ENCODE data around the gene ITPR3. TPM values are rescaled to one million over a fixed set of nuclear protein-coding genes. Genes with fewer than 3 reads are reported as not detected.

The ITPR3 gene
- total RNA-seq, 1 donor from 2014 or later, result 26.9 TPM

DNA sequence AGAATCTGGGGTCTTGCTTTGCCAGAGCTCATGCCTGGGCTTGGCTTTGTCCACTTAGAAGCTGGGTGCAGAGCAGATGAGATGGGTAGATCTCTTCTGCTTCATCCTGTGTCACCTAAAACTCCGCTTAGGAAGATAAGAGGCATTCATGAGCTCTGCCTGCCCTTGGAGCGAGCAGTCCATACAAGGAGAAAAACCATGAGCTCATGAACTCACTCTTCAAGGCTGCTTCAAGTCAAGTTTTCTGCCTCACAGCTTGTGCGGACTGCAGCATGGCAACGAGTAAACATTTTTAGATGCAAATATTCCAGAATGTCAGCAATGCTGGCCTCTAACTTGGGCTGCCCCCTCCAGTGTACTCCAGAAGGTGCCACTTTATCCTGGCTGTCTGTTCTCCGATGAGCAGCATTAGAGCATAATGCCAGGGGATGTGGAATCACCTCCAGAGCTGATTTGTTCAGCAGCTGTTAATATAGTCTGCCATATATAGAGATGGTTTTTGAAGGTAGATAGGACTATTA is 101.0 kb downstream of the ITPR3 start:
- DNase-seq, result no peak

DNA sequence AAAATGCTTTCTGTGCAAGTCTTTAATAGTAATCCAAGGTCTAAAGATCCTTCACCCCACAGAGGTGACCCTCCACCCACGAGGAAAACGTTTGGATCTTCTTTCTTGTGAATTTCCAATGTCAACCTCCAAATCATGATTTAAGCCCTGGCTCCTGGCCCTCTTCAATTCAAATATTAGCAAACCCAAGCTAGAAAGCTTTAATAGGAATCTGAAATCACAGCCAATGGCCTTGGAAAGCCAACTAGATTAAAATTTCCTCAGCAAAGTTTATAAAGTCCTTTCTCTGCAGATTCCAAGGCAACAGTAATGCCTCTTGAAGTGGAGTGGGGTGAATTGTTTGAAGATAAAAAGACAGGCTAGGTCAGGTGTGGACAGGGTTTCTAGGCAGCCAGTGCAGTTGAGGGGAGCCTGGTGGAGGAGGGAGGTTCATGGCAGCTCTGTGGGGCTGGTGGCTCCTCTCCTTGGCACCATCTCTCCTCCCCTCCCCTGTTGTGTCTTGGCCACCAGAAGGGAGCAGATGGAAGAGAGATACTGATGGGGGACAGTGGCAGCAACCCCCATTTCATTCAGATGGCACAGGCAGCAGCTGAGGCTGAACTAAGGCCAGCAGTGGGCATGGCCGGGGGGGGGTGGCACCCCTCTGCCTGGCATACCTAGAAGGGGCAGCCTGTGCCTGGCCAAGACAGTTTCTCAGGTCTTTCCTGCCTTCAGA is 102.4 kb downstream of the ITPR3 start:
- no peak for DNase-seq

DNA sequence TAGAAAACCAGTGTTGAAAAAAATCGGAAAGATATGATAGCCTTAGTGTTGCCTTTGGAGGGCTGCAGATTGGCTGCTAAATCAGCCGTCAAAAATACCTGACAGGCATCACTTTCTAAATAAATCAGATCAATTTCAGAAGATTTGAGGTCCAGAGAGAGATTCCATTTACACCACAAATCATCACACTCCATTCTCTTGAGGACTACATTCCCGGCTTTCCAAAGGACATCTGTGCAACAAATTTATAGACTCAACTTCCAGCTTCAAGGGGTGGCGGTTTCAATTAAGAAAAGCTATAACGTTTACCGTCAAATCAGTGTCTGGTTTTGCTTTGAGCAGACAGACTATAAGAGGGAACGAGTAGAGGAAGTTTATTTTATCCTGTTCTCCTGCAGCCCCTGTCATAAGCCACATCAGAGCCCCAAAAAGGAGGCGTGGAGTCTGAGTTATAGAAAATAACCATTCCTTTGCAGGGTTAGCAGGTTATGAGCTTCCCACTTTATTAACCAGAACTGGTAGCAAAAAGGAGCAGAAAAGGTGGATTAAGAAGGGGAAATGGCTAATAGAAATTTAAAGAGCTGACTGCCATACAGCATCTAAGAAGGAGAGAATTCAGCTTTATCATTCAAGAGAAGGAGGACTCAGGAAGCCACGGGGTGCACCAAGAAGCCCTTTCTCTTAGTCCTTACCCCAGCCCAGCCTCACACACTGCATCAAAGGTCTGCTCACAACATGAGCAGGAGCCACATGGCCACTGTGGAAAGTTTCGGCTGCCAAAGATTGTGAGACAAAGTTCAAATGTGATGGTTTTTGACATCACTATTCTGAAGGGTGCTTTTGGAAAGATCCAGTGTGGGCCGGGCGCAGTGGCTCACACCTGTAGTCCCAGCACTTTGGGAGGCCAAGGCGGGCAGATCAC is 103.2 kb downstream of the ITPR3 start:
- DNase-seq, result no peak

DNA sequence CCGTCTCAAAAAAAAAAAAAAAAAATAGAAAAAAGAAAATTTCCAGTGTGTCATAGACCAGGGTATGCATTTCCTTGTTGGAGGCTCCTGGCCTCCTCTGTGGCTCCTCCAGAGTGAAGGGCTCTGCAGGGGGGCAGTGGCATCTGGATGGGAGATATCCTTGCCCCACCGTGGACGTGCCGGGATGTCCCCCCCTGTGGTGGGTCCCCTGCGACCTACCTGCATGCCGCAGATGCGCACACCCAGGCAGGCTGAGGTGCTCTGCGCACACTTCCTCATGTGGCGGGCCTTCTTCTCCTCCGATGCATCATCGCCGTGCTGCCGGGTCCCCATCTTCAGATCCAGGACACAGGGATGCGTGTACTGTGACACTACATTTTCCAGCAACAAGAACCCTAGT is 104.1 kb downstream of the ITPR3 start:
- no peak for DNase-seq

DNA sequence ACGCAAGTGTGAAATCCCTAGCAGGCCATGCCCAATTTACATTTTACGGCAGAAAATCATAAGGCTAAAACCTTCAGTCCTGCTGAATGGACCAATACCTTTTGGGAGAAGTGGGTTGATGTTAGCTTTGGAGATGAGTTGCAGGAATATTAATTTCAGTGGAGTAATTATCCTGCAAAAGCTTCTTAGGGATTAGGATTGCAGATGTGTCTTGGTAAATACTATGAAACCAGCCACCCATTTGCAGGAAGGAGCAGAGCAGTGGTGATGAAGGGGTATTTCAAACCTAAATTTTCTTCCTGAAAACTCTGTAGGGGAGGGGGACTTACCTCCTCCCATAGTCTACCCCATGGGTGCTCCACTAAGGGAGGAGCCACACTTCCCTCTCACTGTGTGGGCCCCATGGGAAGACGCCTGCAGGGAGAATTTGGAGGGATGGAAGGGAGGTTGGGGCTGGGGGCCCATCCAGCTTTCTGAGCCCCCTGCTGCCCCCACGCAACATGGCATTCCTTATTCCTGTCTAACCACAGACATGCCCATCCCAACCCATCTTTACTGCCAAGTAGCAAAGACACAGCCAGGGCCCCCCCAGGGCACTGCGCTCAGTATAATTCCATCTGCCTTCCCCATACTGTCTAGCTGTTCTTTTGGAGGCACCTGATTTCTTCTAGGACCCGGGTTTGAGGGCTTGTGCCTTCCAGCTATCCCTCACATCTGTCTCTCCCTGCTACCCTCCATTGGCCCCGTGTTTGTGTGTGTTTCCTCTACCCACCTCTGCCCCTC is 105.0 kb downstream of the ITPR3 start:
- no peak for DNase-seq

DNA sequence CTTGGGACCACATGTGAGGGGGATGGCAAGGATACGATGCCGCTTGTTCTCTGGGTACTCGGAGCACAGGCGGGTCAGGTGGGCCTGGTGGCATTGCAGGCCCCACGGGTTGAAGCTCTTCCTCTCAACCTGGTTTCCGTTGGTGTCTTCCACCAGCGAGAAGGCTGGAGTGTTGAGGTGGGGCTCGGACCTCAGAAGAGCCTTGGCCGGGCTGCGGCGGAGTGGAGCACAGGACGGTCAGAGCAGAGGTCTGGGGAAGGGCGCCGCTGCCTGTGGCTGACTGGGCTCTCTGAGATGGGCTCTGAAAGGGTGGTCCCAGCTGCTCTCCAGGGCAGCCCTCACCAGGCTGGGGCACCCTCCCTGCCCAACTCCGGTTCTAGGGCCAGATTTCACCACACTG is 105.6 kb downstream of the ITPR3 start:
- no peak for DNase-seq

DNA sequence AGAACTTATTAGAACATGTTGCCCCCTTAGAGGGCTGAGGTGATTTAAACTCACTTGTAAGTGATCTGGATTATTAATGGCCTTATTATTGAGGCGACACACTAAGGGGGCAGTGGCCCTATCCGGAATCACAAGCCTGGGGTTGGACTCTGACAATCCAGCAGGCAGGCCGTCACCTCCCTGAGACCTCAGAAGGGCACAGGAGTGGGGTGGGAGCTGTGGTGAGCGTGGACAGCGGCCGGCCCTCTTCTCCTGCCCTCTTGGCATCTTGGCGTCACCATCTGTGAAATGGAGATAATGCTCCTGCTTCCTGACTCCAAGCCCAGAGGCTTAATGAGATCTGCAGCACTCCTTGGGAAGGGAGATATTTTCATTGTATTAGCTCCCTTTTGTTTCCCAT is 106.0 kb downstream of the ITPR3 start:
- no peak for DNase-seq

DNA sequence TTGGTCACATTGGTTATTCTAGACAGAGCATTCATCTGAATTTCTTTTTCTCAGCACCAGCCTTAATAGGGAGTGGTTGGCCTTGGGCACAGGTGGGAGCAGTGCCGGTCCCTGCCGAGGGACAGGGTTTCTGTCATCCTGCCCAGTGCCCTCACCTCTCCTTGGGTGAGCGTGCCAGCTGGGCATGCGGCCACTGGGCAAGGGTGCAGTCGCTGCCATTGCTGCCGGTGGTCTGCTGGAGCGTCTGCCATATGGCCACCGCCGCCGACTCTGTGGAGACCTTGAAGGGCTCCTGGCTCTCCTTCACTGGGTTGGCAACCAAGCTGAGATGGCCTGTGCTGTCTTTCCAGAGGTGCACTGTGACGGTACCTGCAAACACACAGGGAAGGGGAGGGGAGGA is 106.8 kb downstream of the ITPR3 start:
- DNase-seq, result no peak

DNA sequence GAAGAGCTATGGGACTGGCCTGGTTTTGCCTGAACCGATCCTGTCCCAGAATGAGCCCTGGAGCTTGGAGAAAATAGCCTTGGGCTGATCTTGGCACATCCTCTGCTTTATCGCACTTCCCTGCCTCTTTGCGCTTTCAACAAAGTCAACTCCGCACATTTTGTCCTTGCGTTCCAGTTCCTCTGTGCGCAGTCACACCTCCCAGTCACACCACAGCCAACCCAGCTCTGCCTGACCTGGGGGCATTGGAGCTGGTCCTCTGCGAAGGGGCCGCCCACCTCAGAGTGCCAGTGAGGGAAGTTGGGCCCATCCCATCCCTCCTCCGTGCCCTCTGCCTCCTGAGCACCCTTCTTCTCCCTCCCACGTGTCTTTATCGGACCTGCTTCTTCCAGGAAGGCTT is 107.3 kb downstream of the ITPR3 start:
- no peak for DNase-seq

DNA sequence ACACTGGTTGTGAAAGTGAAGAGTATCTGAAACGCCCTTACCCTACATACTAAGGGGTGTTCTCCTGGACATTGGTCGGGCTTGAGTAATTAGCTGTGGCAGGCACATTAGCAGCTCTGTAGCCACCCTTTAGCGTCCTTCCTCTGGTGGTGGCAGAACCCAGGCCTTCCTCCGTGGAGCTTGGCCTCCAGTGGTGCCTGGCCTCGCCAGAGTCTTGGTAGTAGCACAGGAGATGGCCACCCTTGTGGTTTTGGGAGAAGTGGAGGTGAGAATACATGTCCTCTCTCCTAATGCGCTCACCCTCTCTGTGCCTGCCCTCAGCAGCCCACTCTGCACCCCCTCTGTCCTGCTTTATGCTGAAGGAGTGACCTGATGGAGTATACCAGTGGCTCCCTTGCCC is 107.9 kb downstream of the ITPR3 start:
- DNase-seq, result no peak

DNA sequence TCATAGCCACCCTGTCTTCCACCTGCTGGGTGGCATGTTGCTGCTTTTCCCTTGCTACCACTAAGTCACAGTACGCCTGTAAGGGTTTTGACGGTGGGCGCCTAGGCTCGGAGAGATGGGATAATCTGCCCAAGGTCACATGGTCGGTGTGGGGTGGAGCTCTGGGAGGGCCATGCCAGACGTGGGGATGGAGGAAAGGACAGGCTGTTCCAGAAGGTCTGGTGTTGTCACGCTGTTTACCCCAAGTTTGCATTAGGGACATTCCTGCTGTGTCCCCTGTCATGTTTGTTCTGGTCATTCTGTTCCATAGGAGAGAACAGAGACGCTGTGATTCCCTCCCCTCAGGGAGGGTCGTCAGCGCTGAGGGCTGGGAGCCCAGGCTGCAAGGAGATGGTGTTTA is 109.5 kb downstream of the ITPR3 start:
- DNase-seq, result no peak

DNA sequence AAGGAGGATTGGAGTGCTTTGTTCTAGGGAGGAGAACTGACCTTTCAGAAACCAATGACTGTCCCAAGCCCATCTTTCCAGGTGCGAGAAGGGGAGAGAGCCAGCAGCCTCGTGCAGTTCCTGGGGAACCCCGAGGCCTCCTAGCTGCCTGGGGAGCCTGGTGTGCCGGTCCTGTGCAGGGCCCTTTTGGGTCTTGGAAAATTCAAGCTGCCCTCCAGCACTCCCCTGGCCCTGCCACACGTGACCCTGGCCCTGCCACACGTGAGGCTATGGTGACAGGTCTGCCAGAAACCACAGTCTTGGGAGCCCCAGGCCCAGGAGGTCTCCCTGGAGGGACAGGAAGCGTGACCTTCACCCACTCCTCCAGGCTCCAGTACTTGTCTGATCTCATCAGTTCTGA is 109.9 kb downstream of the ITPR3 start:
- no peak for DNase-seq

DNA sequence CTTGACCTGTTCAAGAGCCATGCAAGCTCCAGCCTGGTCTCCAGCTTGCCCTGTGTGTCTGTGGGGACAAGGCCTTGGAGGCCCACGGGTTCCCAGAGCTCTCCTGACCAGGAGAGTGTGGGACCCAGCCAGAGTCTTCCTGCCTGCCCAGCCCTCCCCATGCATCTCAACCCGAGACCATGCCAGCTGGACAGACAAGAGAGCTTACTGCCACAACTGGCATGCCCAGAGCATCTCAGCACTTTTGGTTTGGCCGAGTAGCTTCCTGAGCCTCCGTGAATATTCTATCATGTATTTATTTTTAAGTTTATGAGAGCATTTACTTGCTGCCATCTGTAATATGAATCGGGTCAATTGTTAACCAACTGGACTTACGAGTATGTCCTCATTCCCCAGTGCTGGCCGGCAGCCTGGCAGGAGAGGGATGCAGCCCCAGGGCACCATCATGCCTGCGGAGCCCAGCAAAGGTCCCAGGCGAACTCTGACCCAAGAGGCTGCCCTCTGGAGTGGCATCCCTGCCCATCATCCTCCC is 110.7 kb downstream of the ITPR3 start:
- no peak for DNase-seq

DNA sequence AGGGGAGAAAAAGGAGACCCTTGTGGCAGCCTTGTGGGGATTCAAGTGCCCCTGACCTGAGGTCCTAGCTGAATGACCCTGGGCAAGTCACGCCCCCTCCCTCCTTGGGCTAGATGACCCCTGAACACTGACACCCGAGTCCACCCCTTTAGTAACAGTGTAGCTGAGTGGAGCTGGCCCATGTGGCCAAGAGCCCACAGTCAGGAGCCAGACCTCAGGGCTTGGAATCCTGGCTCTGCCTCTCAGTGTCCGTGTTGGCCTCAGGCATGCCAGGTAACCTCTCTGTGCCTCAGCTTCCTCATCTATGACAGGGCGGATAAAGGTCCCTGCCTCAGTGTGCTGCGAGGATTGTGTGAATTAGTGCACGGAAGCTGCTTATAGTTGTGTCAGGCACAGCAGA is 111.3 kb downstream of the ITPR3 start:
- no peak for DNase-seq

DNA sequence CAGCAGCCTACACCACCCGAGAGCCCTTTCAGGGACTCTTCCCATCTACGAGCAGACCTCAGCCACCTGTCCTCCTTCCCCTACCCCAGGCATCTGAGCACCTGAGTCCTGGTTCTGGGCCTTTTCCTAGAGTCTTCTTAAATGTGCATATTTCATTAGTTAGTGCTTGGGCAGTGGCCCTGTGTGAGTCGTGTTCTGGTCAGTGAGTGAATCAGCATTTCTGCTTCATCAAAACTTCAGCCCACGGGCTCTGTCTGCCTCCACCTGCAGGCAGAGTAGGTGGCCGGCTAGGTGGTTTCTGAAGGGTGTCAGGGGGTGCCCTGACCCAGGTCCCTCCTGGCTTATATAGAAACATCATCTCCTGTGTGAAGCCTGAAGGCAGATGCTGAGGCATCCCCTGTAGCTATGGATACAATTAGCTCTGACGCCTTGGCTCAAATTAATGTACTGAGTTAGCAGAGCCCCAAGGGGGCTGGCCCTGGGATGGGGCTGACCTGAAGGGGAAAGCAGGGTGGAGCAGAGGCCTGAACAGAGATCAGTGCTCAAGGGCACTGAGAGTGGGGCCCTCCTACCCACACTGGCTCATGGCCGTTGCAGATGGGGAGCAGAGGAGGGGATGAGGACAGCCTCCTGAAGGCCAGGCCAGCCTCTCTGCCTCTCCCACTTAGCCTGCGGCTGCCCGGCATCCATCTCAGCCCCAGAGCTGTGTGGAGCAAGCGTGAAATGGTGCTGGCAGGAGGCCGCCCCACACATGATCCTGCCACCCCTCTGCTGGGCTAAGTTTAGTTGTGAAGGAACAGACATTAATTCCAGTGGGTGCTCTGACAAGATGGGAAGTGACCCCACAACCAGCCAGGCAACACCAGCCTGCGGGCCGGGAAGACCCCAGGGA is 111.9 kb downstream of the ITPR3 start:
- no peak for DNase-seq

DNA sequence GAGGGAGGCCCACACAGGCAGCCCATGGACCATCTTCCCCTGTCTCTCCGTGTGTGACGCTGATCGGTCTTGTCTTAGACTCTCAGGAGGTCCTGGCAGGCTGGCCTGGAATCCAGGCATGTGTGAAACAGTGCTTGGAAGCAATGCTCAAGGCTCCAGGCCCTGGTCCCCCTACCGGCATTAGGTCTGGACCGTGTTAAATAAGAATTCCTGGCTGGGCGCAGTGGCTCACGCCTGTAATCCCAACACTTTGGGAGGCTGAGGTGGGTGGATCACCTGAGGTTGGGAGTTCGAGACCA is 112.5 kb downstream of the ITPR3 start:
- no peak for DNase-seq

DNA sequence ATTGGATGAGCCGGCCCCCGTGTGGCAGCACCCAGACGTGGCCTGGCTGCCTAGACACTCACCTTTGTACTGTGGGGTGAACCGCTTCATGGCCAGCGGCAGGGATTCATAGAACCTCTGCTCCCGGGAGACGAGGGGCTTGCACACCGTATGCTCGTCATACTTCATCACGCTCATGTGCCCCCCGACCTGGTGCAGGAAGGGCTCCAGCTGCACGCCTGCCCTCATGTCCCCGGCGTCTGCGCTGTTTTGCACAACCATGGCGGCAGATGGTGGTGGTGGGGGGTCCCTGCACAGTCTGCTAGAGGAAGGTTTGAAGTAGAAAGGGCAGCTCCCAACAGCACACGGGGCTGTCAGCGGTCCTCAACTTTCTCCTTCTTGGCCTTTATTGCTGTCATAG is 114.1 kb downstream of the ITPR3 start:
- no peak for DNase-seq

DNA sequence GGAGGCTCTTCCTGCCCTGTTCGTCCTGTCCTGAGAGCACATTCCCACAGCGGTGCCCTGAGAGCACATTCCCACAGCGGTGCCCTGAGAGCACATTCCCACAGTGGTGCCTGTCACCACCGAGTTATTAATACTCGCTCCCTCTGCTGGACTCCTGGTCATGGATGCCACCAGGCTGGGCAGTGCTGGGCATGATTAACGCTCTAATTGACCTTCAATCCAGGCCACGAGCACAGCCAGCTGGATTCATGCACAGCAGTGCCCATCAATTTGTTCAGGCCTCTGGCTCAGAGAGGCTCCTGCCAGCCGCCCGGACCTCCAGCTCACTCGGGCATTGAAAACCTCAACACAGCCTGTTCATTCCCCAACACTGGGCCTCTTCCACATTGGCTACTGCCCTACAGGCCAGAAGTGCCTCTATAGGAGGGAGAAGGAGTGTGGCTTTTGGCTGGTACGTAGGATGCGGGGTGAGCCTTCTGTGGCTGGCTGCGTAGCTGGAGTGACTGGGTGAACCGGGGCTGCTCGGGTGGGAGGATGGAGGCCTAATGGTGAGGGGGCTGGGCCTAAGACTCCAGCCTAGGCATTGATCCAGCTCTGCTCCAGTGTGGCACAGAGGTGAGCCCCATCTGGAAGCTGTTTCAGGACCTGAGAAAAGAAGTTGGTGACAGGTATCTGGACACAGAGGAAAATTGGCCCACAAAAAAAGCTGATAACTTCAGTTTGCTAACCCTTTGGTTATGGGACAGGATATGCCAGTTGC is 116.3 kb downstream of the ITPR3 start:
- DNase-seq, result no peak

DNA sequence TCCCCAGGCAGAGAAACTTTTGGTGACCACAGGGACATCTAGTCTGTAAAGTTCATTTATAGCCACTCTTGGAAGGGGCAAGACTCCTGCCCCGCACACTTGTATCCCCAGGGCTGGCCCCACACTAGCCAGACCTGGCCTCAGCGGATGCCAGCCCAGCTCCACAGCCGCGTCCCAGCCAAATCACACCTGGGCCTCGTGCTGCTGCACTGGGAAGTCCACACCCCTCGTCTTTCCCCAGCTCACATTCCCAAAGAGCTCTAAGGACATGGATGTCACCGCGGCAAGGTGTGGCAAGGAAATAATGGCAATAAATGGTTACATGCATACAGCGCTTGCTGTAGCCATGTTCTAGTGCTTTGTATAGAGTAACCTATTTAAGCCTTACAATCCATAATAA is 117.0 kb downstream of the ITPR3 start:
- DNase-seq, result no peak

DNA sequence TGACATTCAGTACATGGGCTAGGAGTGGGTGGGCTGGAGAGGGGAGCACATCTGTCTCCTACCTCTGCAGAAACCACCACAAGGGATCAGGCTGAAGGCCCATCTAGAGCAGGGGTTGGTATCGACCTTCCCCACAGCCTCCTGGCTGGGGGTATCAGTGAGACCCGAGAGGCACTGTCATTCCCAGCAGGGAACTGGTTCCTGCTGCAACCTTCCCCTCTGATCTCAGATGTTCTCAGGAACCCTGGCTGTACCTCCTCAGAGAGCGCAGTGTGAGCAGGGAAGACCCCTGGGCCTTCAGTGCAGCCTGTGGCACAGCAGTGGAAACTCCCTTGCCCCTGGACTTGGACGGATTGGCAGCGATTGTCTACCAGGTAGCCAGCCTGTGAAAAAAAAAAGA is 117.8 kb downstream of the ITPR3 start:
- no peak for DNase-seq

DNA sequence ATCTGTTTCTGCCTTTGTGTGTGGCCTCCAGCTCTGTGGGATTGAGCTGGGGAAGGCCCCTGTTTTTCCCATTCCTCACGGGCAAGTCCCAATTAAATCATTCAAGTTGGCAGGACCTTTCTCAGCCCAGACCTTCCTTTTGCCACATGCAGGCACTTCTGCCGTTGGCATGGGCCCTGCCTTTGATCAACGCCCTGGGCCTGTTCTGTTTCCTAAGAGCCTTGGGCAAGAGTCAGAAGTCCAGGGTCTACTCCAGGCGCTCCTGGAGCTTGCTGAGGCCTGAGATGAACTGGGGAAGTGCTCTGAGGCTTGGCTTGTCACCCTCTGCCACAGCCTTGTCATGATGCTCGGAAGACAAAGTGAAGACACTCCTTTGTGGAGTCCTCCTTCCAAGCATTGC is 118.4 kb downstream of the ITPR3 start:
- no peak for DNase-seq
